K562 (cell line): ENCODE results near the gene GART. TPM values are rescaled to one million over a fixed set of nuclear protein-coding genes. Genes with fewer than 3 reads are reported as not detected.

Experiments used
- CCAR2 ChIP-seq: fragments of 200-400 bp; formaldehyde crosslinking; IDR thresholded peaks from 2 replicates; pipeline ENCODE4 v1.6.1; 2017; ENCODE audit warnings: mild to moderate bottlenecking, low read depth, low read length
- ERF ChIP-seq: fragments of 450-650 bp; formaldehyde crosslinking; IDR thresholded peaks from 2 replicates; pipeline ENCODE4 v1.4.0; 2020; ENCODE audit warnings: mild to moderate bottlenecking, mixed read lengths
- ETV1 ChIP-seq: fragments of 450-650 bp; conservative IDR thresholded peaks from 2 replicates; pipeline ENCODE4 v1.6.1; 2016; ENCODE audit warnings: missing genetic modification characterization, control low read depth, low read depth, missing compliant biosample characterization
- ETV6 ChIP-seq, 3 experiments: fragments of 150-350 bp in 1 of 3; sonication (generic) in 1 of 3; formaldehyde crosslinking in 1 of 3; IDR thresholded peaks; 2 replicates each; pipeline versions ENCODE4 v1.6.1 to v1.8.0; 2014 to 2022; ENCODE audit warnings: borderline replicate concordance in 2 of 3, low read depth in 2 of 3, antibody characterized with exemption in 1 of 3, low read length in 1 of 3, mild to moderate bottlenecking in 1 of 3, missing genetic modification reagents in 1 of 3
- FUS ChIP-seq: fragments of 200-400 bp; formaldehyde crosslinking; optimal IDR thresholded peaks from 2 replicates; pipeline ENCODE3; 2017; ENCODE audit warnings: low read depth, low read length
- HDAC3 ChIP-seq: fragments of 450-650 bp; IDR thresholded peaks from 2 replicates; pipeline ENCODE4 v1.6.1; 2018; ENCODE audit warnings: borderline replicate concordance, mild to moderate bottlenecking, moderate library complexity; ENCODE audit not compliant: partially characterized antibody
- RBM15 ChIP-seq: fragments of 200-400 bp; formaldehyde crosslinking; IDR thresholded peaks from 2 replicates; pipeline ENCODE4 v1.6.1; 2018; ENCODE audit warnings: mild to moderate bottlenecking, low read length, moderate library complexity; ENCODE audit not compliant: insufficient read depth
- RUNX1 ChIP-seq: sonication (generic); IDR thresholded peaks from 2 replicates; pipeline ENCODE4 v1.6.1; 2016; ENCODE audit warnings: antibody characterized with exemption, low read depth
- SIX5 ChIP-seq, 2 experiments: IDR thresholded peaks; 2 replicates each; pipeline ENCODE4 v1.6.1; 2011; ENCODE audit warnings: low read length in 2 of 2, borderline replicate concordance in 1 of 2, low read depth in 1 of 2, mild to moderate bottlenecking in 1 of 2, moderate library complexity in 1 of 2; ENCODE audit not compliant: insufficient read depth in 1 of 2
- TCF3 ChIP-seq: sonication (generic); formaldehyde crosslinking; IDR thresholded peaks from 2 replicates; pipeline ENCODE4 v1.4.0; 2020; ENCODE audit warnings: mild to moderate bottlenecking, missing genetic modification reagents
- ZC3H4 ChIP-seq: sonication (generic); formaldehyde crosslinking; IDR thresholded peaks from 2 replicates; pipeline ENCODE4 v1.9.0; 2021; ENCODE audit warnings: missing genetic modification reagents, borderline replicate concordance
- ZFP1 ChIP-seq: fragments of 450-650 bp; formaldehyde crosslinking; IDR thresholded peaks from 2 replicates; pipeline ENCODE4 v1.4.0; 2020; ENCODE audit warnings: mild to moderate bottlenecking, mixed read lengths
- ZNF830 ChIP-seq: fragments of 250-450 bp; sonication (Bioruptor Pico); IDR thresholded peaks from 2 replicates; pipeline ENCODE4 v1.5.0; 2021; ENCODE audit warnings: mild to moderate bottlenecking
- polyA plus RNA-seq, 8 experiments: library from polyadenylated mRNA; depleted of rRNA in 4 of 8; stranded (reverse) in 5 of 8; unstranded in 3 of 8; fragments of >200 nt; fragmentation: Nextera tagmentation in 2 of 8; fragmentation: Illumina TruSeq in 1 of 8; extraction: Ambion mirVana in 2 of 8; extraction: Trizol in 1 of 8; gene quantifications; 2 replicates each; pipeline versions ENCODE4 v1.2.1 to v1.2.3, GENCODE V29; 2011 to 2014; ENCODE audit warnings: inconsistent platforms in 1 of 8, missing spikeins in 1 of 8
- total RNA-seq, 7 experiments: library from RNA; depleted of rRNA in 6 of 7; stranded (reverse); fragments of >200 nt in 6 of 7; fragmentation: Illumina TruSeq in 2 of 7; extraction: Trizol in 2 of 7; gene quantifications; 2 replicates each; pipeline versions ENCODE4 v1.2.1 to v1.2.3, GENCODE V29; 2011 to 2021; ENCODE audit warnings: low replicate concordance in 1 of 7
- TF ChIP-seq, protein P1 (sequence below): fragments of 200-800 bp; sonication (Bioruptor generic); IDR thresholded peaks from 2 replicates; pipeline ENCODE4 v1.6.1; 2017; ENCODE audit warnings: missing genetic modification characterization, missing compliant biosample characterization
- TF ChIP-seq, protein P2 (sequence below): fragments of 250-450 bp; sonication (Bioruptor Pico); IDR thresholded peaks from 2 replicates; pipeline ENCODE4 v1.8.0; 2022; ENCODE audit warnings: inconsistent platforms
- TF ChIP-seq, protein P3 (sequence below): fragments of 250-450 bp; sonication (Bioruptor Pico); IDR thresholded peaks from 2 replicates; pipeline ENCODE4 v1.8.0; 2021; ENCODE audit warnings: mild to moderate bottlenecking, moderate library complexity
- TF ChIP-seq, protein P4 (sequence below): IDR thresholded peaks from 2 replicates; pipeline ENCODE4 v1.6.1; 2011; ENCODE audit warnings: borderline replicate concordance, low read depth, mild to moderate bottlenecking, moderate library complexity, low read length; ENCODE audit not compliant: insufficient read depth, poor library complexity, severe bottlenecking
- TF ChIP-seq, protein P5 (sequence below): sonication (generic); formaldehyde crosslinking; IDR thresholded peaks from 2 replicates; pipeline ENCODE4 v1.9.0; 2022; ENCODE audit warnings: mild to moderate bottlenecking, missing genetic modification reagents

The GART gene
- total and polyA plus RNA-seq, 9 of the 15 experiments (the other 6 are each of a cell fraction or from before 2014, with no cell fraction given), result 141 to 429 (median 349) TPM

DNA sequence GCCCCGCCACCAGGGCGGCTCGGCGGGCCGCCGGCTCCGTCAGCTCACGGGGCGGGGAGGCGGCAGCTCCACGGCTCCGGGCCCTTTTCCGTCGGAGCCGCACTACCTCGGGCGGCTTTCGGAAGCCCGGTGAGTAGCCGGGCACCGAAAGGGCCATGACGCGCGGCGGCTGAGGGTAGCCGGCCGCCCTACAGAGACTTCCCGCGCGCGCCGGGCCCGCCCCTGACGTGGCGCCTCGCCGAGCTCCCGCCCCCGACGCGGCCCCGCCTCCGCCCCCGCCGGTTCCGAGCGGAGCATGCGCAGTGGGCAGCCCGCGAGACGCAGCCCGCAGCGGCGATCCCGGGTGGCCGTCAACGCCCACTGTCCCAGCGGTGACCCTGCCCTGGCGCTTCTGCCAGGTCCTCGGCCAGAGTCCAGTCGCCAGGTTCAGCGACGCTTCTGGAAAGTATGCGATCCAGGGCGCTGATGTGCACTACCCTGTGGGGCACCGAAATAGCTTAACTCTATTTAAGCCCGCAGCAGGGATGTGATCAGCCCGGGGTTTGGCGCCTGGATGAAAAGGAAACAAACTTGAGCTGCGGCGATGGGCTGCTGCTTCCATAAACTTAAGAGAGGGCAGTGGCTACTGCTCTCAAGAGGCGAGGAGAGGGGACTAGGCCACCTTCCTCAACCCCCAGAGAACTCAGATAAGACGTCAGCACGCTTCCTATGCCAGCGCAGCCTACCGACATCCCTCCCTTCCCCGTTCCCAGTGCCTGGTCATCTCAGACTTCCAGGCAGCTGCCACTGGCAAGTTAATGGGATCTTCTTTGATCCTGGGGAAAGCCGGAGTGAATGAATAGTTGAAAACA is 46.8 kb upstream of the GART start, which contains the start of gene DONSON (continued):
- TF ChIP-seq, protein P1, sequence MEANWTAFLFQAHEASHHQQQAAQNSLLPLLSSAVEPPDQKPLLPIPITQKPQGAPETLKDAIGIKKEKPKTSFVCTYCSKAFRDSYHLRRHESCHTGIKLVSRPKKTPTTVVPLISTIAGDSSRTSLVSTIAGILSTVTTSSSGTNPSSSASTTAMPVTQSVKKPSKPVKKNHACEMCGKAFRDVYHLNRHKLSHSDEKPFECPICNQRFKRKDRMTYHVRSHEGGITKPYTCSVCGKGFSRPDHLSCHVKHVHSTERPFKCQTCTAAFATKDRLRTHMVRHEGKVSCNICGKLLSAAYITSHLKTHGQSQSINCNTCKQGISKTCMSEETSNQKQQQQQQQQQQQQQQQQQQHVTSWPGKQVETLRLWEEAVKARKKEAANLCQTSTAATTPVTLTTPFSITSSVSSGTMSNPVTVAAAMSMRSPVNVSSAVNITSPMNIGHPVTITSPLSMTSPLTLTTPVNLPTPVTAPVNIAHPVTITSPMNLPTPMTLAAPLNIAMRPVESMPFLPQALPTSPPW (CRISPR knock-in tag), result peak; percentile 85
- TF ChIP-seq RUNX1 (0 out of 2 replicates have a peak, but pooled peaks have one; percentile 42), ETV6 (IDR thresholded peaks at IDR 0.05; ENCODE audit: borderline replicate concordance in 1 of 2, low read depth in 2 of 2, low read length in 1 of 2) (no peak), ETV6 (CRISPR knock-in tag; IDR thresholded peaks at IDR 0.05; ENCODE audit: borderline replicate concordance) (no peak), ERF (CRISPR knock-in tag) (peak; percentile 95), ETV1 (tag) (no peak), FUS (peak; percentile 58), CCAR2 (no peak), ZFP1 (CRISPR knock-in tag) (no peak), TCF3 (CRISPR knock-in tag) (no peak), SIX5 (IDR thresholded peaks at IDR 0.05; ENCODE audit: borderline replicate concordance in 1 of 2, insufficient read depth in 1 of 2, low read depth in 1 of 2, low read length in 2 of 2) (no peak), HDAC3 (no peak), RBM15 (no peak), ZC3H4 (CRISPR knock-in tag) (no peak), ZNF830 (CRISPR knock-in tag) (peak; percentile 96; the same call in 1 of the 2 replicates)
- TF ChIP-seq, protein P2, sequence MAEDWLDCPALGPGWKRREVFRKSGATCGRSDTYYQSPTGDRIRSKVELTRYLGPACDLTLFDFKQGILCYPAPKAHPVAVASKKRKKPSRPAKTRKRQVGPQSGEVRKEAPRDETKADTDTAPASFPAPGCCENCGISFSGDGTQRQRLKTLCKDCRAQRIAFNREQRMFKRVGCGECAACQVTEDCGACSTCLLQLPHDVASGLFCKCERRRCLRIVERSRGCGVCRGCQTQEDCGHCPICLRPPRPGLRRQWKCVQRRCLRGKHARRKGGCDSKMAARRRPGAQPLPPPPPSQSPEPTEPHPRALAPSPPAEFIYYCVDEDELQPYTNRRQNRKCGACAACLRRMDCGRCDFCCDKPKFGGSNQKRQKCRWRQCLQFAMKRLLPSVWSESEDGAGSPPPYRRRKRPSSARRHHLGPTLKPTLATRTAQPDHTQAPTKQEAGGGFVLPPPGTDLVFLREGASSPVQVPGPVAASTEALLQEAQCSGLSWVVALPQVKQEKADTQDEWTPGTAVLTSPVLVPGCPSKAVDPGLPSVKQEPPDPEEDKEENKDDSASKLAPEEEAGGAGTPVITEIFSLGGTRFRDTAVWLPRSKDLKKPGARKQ (CRISPR knock-in tag), result no peak
- TF ChIP-seq, protein P3, sequence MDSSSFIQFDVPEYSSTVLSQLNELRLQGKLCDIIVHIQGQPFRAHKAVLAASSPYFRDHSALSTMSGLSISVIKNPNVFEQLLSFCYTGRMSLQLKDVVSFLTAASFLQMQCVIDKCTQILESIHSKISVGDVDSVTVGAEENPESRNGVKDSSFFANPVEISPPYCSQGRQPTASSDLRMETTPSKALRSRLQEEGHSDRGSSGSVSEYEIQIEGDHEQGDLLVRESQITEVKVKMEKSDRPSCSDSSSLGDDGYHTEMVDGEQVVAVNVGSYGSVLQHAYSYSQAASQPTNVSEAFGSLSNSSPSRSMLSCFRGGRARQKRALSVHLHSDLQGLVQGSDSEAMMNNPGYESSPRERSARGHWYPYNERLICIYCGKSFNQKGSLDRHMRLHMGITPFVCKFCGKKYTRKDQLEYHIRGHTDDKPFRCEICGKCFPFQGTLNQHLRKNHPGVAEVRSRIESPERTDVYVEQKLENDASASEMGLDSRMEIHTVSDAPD (CRISPR knock-in tag), result no peak
- TF ChIP-seq, protein P4, sequence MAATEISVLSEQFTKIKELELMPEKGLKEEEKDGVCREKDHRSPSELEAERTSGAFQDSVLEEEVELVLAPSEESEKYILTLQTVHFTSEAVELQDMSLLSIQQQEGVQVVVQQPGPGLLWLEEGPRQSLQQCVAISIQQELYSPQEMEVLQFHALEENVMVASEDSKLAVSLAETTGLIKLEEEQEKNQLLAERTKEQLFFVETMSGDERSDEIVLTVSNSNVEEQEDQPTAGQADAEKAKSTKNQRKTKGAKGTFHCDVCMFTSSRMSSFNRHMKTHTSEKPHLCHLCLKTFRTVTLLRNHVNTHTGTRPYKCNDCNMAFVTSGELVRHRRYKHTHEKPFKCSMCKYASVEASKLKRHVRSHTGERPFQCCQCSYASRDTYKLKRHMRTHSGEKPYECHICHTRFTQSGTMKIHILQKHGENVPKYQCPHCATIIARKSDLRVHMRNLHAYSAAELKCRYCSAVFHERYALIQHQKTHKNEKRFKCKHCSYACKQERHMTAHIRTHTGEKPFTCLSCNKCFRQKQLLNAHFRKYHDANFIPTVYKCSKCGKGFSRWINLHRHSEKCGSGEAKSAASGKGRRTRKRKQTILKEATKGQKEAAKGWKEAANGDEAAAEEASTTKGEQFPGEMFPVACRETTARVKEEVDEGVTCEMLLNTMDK, result no peak
- TF ChIP-seq, protein P5, sequence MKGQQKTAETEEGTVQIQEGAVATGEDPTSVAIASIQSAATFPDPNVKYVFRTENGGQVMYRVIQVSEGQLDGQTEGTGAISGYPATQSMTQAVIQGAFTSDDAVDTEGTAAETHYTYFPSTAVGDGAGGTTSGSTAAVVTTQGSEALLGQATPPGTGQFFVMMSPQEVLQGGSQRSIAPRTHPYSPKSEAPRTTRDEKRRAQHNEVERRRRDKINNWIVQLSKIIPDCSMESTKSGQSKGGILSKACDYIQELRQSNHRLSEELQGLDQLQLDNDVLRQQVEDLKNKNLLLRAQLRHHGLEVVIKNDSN (CRISPR knock-in tag), result no peak
